HG03064 (cell line): Measurements from ENCODE around the gene SLC35D1.
"Not testable (repeated sequence)": the region's sequence is repeated elsewhere in the genome, so short reads cannot be mapped to it uniquely, and the experiment has no call there.

Source experiments
- ATAC-seq: cut with Tn5 transposase; IDR thresholded peaks from one replicate; pipeline ENCODE4 v1.9.1; 2021; ENCODE audit warnings: low read depth; ENCODE audit not compliant: unreplicated experiment

The SLC35D1 gene

GRCh38 chr1:67053785-67054772 lies at the start of gene SLC35D1:
Gene SLC35D1, minus strand, starts transcription at chr1:67054148. Its CDS starts 135 bp downstream, at chr1:67054013.
- ATAC-seq, result peak; percentile 84

- no peak for ATAC-seq
Measured at GRCh38 chr1:67103548-67103947, 49.6 kb upstream of the SLC35D1 start.

- ATAC-seq, result no peak
Measured at GRCh38 chr1:67100833-67101232, 46.9 kb upstream of the SLC35D1 start.

- ATAC-seq, result no peak
Measured at GRCh38 chr1:67097305-67097704, 43.4 kb upstream of the SLC35D1 start.

- no peak for ATAC-seq
Measured at GRCh38 chr1:67094191-67094590, 40.2 kb upstream of the SLC35D1 start.

- no peak for ATAC-seq
Measured at GRCh38 chr1:67089685-67090208, 35.8 kb upstream of the SLC35D1 start.

- no peak for ATAC-seq
Measured at GRCh38 chr1:67088440-67088839, 34.5 kb upstream of the SLC35D1 start.

GRCh38 chr1:67085326-67085725 lies 31.4 kb upstream of the SLC35D1 start:
- no peak for ATAC-seq

- no peak for ATAC-seq
Measured at GRCh38 chr1:67084765-67085318, 30.9 kb upstream of the SLC35D1 start.

GRCh38 chr1:67078291-67078690 lies 24.3 kb upstream of the SLC35D1 start:
- ATAC-seq, result no peak

- ATAC-seq, result no peak
Measured at GRCh38 chr1:67077593-67077992, 23.6 kb upstream of the SLC35D1 start.

GRCh38 chr1:67072749-67073148 lies 18.8 kb upstream of the SLC35D1 start:
- ATAC-seq, result no peak

- not testable (repeated sequence) for ATAC-seq
Measured at GRCh38 chr1:67067655-67068054, 13.7 kb upstream of the SLC35D1 start.

- no peak for ATAC-seq
Measured at GRCh38 chr1:67062412-67062811, 8.5 kb upstream of the SLC35D1 start.

- no peak for ATAC-seq
Measured at GRCh38 chr1:67061266-67061665, 7.3 kb upstream of the SLC35D1 start.

GRCh38 chr1:67060811-67061218 lies 6.9 kb upstream of the SLC35D1 start:
- ATAC-seq, result no peak

GRCh38 chr1:67059346-67059745 lies 5.4 kb upstream of the SLC35D1 start:
- no peak for ATAC-seq

GRCh38 chr1:67058761-67059160 lies 4.8 kb upstream of the SLC35D1 start:
- no peak for ATAC-seq

GRCh38 chr1:67058242-67058641 lies 4.3 kb upstream of the SLC35D1 start:
- ATAC-seq, result no peak

- peak; percentile 37 for ATAC-seq
Measured at GRCh38 chr1:67053535-67053784, 488 bp downstream of the SLC35D1 start.

GRCh38 chr1:67052741-67053534 lies 1.0 kb downstream of the SLC35D1 start:
- ATAC-seq, result peak; percentile 29
